GM19463 (cell line): Measurements from ENCODE around the gene KIAA1614.
A peak's percentile ranks its signal among the peaks of the same experiment; 100 is the strongest.

Experiments
- ATAC-seq: cut with Tn5 transposase; IDR thresholded peaks from one replicate; pipeline ENCODE4 v1.9.1; 2021; ENCODE audit warnings: mild to moderate bottlenecking, moderate library complexity; ENCODE audit not compliant: unreplicated experiment

Gene KIAA1614

GRCh38 chr1:180912801-180913565 is at the start of gene KIAA1614:
KIAA1614 (plus strand) TSS chr1:180912897; CDS start chr1:180913244, 347 bp downstream.
- peak; percentile 15 for ATAC-seq

GRCh38 chr1:180863158-180863775 is 49.4 kb upstream of the KIAA1614 start:
- no peak for ATAC-seq

DNA sequence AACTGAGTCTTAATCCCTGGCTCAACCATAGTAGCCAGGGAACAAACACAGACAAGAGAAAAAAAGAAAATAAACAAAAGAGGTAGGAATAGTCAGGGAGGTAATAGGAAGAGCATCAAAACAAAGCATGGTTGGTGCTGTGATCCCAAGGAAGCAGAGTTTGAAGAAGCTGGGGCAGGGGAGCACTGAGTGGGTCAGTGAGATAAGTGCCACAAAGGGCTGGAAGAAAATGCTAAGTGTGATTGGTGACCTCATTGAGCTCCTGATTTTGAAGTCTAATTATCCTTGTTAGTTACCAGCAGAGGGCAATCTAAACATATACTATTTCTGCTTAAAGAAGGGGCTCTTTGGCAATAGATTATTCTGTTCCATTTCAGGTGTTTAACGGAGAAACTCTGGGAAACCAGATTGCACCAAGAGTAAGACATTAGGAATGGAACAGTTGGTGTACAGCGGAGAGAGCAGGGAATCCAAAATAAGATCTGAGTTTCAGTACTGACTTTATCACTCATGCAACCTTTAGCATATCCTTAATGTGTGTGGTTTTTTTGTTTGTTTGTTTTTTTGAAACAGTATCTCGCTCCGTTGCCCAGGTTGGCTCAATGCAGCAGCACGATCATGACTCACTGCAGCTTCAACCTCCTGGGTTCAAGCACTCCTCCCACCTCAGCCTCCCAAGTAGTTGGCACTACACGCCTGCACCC is 30.7 kb upstream of the KIAA1614 start:
- peak; percentile 57 for ATAC-seq

- no peak for ATAC-seq
These were observed 28.0 kb upstream of the KIAA1614 start for GRCh38 chr1:180884588-180885300.

- ATAC-seq, result no peak
These were observed 26.4 kb upstream of the KIAA1614 start for GRCh38 chr1:180886338-180886737.

DNA sequence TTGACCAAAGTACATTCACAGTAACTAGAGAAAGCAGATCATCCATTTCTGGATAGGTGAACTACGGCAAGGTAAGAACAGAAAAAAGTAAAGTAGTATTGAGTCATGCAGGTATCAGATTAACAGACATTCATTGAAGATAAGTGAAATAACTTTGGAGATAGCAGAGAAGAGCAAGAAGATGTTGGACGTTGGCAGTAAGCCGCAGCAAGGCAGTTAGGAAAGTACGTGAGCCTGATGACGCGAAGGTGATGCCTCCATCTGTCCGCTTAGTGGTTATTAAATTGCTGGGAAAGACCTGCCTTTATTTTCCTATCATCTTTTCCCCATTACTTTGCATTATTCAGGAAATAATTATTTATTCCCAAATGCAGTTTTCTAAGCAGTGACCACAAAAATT is 24.9 kb upstream of the KIAA1614 start:
- ATAC-seq, result no peak

GRCh38 chr1:180888870-180889269 is 23.8 kb upstream of the KIAA1614 start:
- ATAC-seq, result peak; percentile 85

DNA sequence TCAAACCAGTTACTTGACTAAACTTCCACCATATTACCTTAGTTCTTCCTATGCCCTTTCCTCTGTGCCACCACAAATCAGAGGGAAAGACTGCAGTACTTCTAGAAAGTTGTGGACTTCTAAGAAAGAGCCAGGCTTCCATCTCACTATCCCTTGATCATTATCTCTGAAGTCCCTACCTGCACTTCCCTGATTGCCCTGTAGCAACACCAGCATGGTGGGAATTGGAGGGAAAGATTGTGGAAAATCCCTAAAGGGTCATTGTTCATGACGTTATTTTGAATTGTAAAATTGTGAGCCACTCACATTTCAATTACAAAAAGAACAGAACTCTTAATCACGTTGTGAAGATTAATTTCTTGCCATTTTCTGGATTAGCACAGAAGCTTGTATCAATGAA is 23.4 kb upstream of the KIAA1614 start:
- no peak for ATAC-seq

DNA sequence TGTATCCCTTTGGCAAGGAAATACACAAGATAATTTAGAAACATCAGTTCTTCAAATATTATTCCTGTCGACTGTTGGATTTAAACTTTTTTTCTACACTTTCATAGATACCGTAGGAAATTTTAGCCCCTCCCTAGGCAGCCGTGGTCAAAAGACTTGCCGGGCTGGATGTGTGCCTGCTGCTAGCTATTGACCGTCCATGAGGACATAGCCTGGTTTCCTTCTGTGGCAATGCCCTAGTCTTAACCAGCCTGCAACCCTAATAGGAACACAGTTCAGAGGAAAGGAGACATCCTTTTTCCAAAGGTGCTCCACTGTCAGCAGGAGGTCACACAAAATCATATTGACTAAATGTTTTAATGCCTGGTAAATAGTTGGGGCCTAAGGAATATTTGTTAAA is 20.4 kb upstream of the KIAA1614 start:
- ATAC-seq, result no peak

DNA sequence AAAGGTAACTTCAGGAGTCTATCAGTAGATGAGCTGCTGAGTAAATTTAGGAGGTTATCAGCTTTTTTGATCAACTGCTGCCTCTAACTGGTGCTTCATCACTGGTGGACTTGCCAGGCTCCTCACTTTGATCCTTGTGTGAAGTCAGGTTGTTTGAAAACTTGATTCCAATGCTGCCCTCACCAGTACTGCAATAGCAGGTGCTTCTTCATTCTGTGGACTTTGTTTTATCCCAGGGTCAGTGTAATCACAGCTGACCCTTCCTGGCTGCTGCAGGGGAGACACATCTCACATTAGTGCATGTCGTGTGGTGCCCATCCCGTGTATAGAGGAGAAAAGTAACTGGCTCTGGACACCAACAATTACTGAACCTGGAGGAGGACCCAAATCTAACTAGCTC is 20.0 kb upstream of the KIAA1614 start:
- ATAC-seq, result no peak

DNA sequence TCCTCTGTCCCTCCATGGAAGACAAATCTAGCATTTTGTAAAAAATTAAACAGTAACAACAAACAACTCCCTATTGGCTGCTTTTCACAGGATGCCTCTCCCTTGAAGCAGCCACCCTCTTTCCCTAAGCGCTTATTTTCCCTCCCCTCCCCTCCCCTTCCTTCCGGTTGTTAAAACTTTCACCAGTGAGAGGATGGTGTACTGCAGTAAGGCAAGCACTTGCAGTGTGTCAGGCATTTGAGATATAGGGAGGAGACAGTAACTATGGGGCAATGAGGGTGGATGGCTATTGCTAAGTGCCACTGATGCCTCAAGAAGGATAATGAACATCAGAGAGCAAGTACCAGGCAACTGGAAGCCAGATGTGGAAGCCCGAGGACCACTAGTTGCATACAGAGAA is 19.1 kb upstream of the KIAA1614 start:
- ATAC-seq, result no peak

GRCh38 chr1:180896161-180896560 is 16.5 kb upstream of the KIAA1614 start:
- no peak for ATAC-seq

DNA sequence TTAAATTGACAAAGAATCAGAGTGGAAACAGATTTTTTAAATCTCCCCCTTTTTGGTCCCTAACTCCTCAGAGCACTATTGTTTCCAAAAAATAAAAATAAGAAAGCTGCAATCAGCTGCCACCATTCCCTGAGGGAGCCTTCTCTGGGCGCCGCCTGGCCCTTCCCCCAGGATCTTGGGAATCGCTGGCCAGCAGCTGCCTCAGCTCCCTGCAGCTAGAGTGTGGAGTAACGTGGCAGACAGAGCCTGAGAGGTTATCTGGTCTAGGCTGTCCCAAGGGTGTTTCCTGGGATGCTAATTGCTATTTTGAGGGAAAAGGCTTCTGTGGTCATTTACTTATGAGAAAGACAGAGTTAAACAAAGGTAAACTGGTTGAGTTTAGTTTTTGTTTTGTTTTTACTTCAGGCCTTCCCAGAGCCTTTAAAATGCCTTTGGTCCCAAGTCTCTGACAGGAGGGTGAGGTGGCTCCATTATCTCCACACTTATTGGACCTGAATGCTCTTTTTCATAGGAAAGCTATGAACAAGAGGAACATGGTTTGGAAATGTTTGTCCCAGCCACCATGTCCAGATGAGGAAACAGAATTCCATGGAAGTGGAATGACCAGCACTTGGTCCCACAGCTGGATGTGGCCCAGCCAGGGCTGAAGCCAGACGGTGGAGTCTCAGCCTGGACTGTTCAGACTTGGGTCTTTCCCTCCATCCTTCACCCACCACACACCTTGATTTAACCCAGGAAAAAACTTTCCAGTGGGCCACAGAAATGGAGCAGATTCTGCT is 14.1 kb upstream of the KIAA1614 start:
- no peak for ATAC-seq

DNA sequence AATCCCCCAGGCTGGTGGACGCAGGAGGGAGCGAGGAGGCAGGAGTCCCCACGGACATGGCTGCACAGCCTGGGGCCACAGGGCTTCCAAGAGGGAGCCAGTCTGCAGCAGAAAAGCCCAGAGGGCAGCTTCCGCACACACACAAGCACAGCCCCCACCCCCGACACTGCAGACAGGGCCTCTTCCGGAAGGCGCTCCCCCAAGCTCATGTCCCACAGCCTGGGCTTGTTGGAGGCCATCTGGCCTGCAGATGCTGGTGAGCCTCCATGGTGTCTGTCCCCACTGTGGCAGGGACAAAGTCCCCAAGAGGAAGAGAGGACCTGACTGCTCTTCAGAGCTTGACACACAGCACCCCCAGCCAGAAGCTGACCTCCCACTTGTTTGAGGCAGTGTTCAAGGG is 13.4 kb upstream of the KIAA1614 start:
- ATAC-seq, result no peak

DNA sequence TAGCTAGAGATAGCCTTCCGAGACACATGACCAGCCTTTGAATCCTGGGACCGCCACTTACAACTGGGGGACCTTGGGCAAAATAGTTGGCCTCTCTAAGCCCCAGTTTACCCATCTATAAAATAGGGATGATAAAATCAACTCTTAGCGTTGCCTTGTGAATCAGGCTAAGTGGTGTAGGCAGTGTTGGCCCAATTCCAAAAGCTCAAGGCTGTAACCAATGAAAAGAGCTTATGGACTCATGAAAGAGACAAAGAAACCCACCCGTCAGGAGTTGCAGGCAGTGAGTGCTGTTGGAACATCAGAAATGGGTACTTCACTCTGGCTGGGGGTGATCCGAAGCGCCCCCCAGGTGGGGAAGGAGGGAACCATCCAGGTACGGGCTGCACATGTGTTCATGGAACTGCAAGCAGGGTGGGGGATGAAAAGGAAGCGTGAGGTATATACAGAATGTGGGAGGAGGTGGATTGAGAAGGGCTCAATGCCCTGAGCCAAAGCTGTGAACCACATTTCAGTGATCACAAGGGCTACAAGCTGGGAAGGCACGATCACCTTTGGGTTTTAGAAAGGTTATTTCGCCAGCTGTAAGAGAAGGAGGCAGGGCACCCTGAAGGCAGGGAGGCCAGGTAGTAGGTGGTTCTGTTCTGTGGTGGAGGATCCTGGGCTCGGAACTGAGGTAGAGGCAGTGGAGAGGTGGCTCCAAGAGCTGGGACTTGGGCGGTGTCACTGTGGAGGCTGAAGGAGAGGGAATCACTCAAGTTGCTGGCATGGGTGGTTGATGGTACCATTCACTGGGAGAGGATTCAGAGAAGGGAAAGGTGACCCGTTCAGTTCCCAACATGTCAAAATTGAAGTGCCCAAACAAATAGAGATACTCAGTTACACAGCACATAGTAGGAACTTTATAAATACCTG is 11.4 kb upstream of the KIAA1614 start:
- ATAC-seq, result no peak

DNA sequence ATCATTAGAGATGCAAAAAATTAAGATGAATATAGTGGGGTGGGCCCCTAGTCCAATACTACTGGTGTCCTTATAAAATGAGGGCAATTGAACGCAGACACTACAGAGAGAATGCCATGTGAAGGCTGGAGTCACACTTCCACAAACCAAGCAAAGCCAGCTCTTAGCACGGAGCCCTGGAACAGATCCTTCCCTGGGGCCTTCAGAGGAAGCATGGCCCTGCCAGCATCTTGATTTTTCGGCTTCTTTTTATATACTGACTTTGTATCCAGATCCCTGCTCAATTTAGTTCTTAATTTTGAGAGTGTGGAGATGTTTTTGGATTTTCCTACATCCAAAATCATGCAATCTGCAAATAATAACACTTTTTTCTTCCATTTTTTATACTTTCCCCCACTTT is 10.2 kb upstream of the KIAA1614 start:
- ATAC-seq, result no peak

DNA sequence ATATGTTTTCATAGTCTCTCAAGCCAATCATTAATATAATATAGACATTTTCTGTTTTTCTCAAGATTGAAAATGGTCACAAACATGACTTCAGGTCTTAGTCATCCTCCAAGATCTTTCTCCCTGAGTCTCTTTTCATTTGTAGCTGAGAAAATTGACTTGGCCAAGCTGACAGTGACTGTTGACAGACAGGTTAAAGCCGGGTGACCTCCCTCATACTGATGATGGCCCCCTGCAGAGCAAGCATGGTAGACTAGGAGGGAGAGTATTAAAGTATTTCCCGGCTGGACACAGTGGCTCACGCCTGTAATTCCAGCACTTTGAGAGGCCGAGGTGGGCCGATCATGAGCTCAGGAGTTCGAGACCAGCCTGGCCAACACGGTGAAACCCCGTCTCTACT is 6.8 kb upstream of the KIAA1614 start:
- no peak for ATAC-seq

DNA sequence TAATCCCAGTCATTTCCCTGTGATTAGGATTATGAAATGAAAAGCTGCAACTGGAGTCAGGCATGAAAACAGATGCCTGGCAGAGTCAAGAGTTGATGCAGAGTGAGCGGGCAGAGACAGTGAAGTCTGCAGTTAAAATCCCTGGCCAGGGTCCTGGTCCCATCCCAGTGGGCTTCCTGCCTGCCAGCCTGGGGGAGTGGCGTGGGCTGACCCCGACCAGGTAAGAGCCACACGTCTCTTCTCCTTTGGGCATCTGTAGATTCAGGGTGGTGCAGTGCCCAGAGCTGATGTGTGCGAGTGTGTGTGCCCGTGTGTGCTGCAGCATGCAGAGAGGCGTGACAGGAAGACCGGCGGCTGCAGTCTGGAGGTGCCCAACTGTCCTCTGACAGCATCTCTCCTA is 6.2 kb upstream of the KIAA1614 start:
- ATAC-seq, result no peak

GRCh38 chr1:180907313-180908055 is 5.2 kb upstream of the KIAA1614 start:
- ATAC-seq, result no peak
